Upper lobe of left lung (tissue), 4 donors: ENCODE measurements around the gene MST1R.

Experiments
- EP300 ChIP-seq, 4 donors: sonication (generic); formaldehyde crosslinking; IDR thresholded peaks; one replicate each; pipeline ENCODE4 v1.5.1; 2017; ENCODE audit warnings: antibody characterized with exemption in 4 of 4, control low read depth in 2 of 4
- POLR2A ChIP-seq, 4 donors: fragments of 450-650 bp; IDR thresholded peaks; one replicate each; pipeline ENCODE4 v1.5.1; 2016 to 2017; ENCODE audit warnings: antibody characterized with exemption in 4 of 4, mild to moderate bottlenecking in 2 of 4
- POLR2AphosphoS5 ChIP-seq, 2 donors: sonication (generic); formaldehyde crosslinking; IDR thresholded peaks; one replicate each; pipeline ENCODE4 v1.5.1; 2017; ENCODE audit warnings: antibody characterized with exemption in 2 of 2
- TF ChIP-seq, protein P1 (sequence below), 6 experiments: fragments of 450-650 bp in 4 of 6; fragments of 200-600 bp in 2 of 6; sonication (generic) in 2 of 6; IDR thresholded peaks; one replicate each; pipeline ENCODE4 v1.5.1; 2016 to 2019; ENCODE audit warnings: antibody characterized with exemption in 6 of 6

DNA sequence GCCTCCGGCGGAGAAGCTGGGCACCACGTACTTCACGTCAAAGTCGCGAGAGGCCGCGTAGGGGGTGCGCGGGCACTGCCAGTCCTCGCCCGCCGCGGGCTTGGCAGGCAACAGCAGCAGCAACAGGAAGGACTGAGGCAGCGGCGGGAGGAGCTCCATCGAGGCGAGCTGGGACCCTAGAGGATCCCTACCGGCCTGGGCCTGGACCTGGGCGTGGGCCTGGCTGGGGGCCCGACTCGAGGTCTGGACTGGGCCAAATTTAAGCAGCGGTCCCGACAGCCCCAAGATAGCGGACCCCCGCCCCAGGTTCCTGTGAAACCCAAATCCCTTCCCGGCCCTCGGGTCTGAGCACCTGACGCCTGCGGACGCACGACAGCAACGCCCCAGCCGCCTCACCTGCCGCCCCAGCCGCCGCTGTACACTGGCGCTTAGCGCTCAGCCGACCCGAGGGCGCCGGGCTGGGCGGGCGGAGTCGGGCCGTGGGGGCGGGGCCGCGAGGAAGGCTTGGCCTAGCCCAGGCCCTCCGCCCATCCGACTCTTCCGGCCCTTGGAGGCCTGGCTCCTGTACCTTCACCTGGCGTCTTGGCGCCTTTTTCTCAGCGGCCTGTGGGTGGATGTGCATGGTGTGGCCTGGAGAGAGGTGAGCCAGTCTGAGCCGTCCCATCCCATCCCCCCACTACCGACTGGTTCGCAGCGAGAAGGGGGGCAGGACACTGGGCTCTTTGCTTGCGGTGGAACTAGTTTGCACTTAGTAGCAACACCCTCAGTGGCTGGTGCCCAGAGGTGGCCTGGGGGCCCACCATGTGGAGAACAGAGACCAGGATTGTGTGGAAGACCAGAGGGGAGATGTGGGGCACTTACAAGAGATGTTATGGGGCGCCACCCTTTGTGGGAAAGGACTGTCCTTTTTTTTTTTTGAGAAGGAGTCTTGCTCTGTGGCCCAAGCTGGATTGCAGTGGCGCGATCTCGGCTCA, at the start of gene MST1R:
- TF ChIP-seq POLR2A (IDR thresholded peaks at IDR 0.05): peak in 3 of 4 donors; percentile 54 to 84 (median 58)
- TF ChIP-seq POLR2AphosphoS5 (IDR thresholded peaks at IDR 0.05): peak in 1 of 2 donors; percentile 66
- TF ChIP-seq EP300 (IDR thresholded peaks at IDR 0.05): no peak
- TF ChIP-seq, protein P1, sequence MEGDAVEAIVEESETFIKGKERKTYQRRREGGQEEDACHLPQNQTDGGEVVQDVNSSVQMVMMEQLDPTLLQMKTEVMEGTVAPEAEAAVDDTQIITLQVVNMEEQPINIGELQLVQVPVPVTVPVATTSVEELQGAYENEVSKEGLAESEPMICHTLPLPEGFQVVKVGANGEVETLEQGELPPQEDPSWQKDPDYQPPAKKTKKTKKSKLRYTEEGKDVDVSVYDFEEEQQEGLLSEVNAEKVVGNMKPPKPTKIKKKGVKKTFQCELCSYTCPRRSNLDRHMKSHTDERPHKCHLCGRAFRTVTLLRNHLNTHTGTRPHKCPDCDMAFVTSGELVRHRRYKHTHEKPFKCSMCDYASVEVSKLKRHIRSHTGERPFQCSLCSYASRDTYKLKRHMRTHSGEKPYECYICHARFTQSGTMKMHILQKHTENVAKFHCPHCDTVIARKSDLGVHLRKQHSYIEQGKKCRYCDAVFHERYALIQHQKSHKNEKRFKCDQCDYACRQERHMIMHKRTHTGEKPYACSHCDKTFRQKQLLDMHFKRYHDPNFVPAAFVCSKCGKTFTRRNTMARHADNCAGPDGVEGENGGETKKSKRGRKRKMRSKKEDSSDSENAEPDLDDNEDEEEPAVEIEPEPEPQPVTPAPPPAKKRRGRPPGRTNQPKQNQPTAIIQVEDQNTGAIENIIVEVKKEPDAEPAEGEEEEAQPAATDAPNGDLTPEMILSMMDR (IDR thresholded peaks at IDR 0.05): peak in 2 of 6 experiments; percentile 8 to 42
